ENCODE data around the gene SMG7.

DNA sequence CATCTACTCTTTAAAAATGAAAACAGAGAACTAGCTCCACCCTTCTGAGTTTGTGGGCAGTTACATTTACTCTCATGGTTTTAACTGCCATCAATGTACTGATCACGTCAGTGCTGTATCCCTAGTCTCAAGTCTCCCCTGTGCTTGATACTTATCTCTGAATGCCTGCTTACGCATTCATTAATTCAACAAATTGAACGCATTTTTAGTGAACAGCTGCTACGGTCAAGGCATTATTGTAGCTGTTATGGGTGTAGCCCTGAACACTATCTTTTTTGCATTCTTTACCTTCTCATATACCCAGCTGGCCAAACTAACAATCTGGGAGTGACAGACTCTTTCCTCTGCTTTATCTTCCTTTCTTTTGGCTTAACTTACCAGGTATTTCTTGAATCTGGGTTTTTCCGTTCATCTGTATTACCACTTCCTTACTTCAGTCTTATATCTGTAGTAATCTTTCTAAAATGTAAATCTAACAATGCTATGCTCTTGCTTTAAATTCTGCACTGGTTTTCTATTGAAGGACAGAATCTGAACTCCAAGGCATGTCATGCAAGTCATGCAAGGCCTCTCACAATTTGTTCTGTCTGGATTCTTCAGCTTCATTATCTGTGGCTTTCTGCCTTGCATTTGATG, 33.3 kb downstream of the SMG7 start:
- TF ChIP-seq PKNOX1 (IDR thresholded peaks at IDR 0.05), result no peak
- no peak for TF ChIP-seq FOXK2 (IDR thresholded peaks at IDR 0.05)
- no peak for TF ChIP-seq HDGF (IDR thresholded peaks at IDR 0.05; ENCODE audit: borderline replicate concordance)
- no peak for TF ChIP-seq BHLHE40 (IDR thresholded peaks at IDR 0.05; ENCODE audit: borderline replicate concordance)
- no peak for TF ChIP-seq L3MBTL2 (conservative IDR thresholded peaks at IDR 0.05)

Measured in HEK293T (cell line).